AG04450 (cell line): ENCODE measurements around the gene HDHD5. TPM values are rescaled to one million over a fixed set of nuclear protein-coding genes. Genes with fewer than 3 reads are reported as not detected.

Source experiments
- CTCF ChIA-PET: fragments of 300-600, 350-600 bp; formaldehyde crosslinking; extraction: SDS; loops from one replicate; lab custom pipeline; 2022; ENCODE audit warnings: antibody characterized with exemption, inconsistent platforms; lab: Charles Lee
- POLR2A ChIA-PET: fragments of 350-600 bp; formaldehyde crosslinking; extraction: SDS; loops from one replicate; lab custom pipeline; 2021; ENCODE audit warnings: antibody characterized with exemption, inconsistent platforms; lab: Yijun Ruan, JAX
- DNase-seq: peaks from one replicate; pipeline ENCODE4 v3.0.0-alpha.2; 2011; ENCODE audit warnings: low read depth, low spot score
- H3K27ac ChIP-seq: one replicate; pipeline ENCODE4 v1.5.1; 2012; ENCODE audit warnings: low read depth, low read length, control low read depth
- H3K27me3 ChIP-seq: one replicate; pipeline ENCODE4 v1.6.0; 2012; ENCODE audit warnings: low read length; ENCODE audit not compliant: control insufficient read depth, insufficient read depth
- H3K4me3 ChIP-seq: 2 replicates; pipeline ENCODE4 v1.5.1; 2011; ENCODE audit warnings: mild to moderate bottlenecking, low read depth, low read length, control low read depth
- H3K9me3 ChIP-seq: 2 replicates; pipeline ENCODE4 v1.5.1; 2012; ENCODE audit warnings: low read length; ENCODE audit not compliant: control insufficient read depth, insufficient read depth
- CTCF ChIP-seq: IDR thresholded peaks from 2 replicates; pipeline ENCODE4 v1.5.1; 2011; ENCODE audit warnings: low read depth, low read length, control low read depth, inconsistent platforms
- polyA plus RNA-seq: library from polyadenylated mRNA; depleted of rRNA; stranded (reverse); fragments of >200 nt; gene quantifications from 2 replicates; pipeline ENCODE4 v1.2.3, GENCODE V29; 2011

HDHD5 gene
- polyA plus RNA-seq, 1 experiment = 14.4 TPM

GRCh38 chr22:17140826-17141766 is 18.0 kb downstream of the HDHD5 start:
- CTCF ChIA-PET = interaction anchor here (5.2 kb wide), 1 partner anchor 31 kb away, joined by 26 read pairs; no protein-coding TSS in a partner anchor
- TF ChIP-seq CTCF = no peak
- Histone ChIP-seq H3K27me3 (no peaks in the 10 kb centered on the region), H3K9me3 (no peaks in the 10 kb centered on the region; the same call in 1 of the 2 replicates), H3K27ac (no peak overlapping the region), H3K4me3 (no peak overlapping the region)
- POLR2A ChIA-PET = no interaction called here
- no peak for DNase-seq

DNA sequence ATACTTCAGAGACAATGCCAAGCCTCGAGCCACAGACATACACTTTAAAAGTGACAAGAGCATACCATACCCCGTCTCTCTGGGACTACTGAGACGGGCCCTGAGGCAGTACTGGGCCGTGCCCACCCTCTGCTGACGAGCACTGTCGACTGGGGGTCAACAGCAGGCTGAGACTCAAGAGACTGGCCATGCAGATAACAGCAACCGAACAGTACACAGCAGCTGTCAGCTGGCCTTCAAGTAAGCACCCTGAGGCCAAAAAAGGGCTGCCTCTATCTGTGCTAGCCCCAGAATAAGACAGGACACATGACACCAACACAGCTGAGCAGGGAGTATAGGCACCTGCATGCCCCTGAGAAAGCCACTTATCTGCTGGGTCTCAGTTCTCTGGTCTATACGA is 19.1 kb downstream of the HDHD5 start:
- POLR2A ChIA-PET = no interaction called here
- H3K9me3 ChIP-seq = no peaks in the 10 kb centered on the region; the same call in 1 of the 2 replicates
- DNase-seq = no peak
- H3K27ac ChIP-seq = no peak overlapping the region
- no peaks in the 10 kb centered on the region for H3K27me3 ChIP-seq
- CTCF ChIA-PET = interaction anchor here (1.6 kb wide), 1 partner anchor 32 kb away, joined by 4 read pairs; no protein-coding TSS in a partner anchor
- no peak for TF ChIP-seq CTCF
- no peak overlapping the region for H3K4me3 ChIP-seq

GRCh38 chr22:17138513-17138912 is 20.6 kb downstream of the HDHD5 start:
- POLR2A ChIA-PET = no interaction called here
- no peak for DNase-seq
- Histone ChIP-seq H3K4me3 (no peak overlapping the region), H3K27me3 (no peaks in the 10 kb centered on the region), H3K9me3 (no peaks in the 10 kb centered on the region; the same call in 1 of the 2 replicates), H3K27ac (no peak overlapping the region)
- no peak for TF ChIP-seq CTCF
- CTCF ChIA-PET = interaction anchor here (1.6 kb wide), 1 partner anchor 33 kb away, joined by 4 read pairs; no protein-coding TSS in a partner anchor

DNA sequence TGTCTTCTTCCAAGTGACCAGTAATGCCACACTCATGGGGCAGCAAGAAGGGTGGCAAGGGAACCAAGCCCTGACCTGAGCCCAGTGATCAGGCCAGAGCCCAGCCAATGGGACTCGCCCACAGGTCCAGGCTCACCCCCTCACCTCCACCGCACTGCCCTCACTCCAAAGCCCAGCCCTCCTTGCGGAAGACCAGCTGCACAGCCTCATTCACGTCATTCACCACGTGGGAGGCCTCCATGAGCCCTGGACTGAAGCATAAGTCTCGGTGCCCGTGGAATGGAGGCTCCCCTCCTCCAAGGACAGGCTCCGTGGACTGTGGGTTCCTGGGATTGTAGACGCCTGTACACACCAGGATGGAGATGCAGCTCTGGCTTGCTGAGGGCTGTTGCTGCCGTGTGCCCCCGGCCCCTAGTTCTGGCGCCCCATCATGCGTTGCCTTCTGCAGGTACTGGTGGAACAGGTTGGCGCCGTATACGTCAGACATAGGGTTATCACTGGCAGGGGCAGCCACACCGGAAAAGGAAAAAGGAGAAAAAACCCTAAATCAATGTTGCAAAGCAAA is 21.1 kb downstream of the HDHD5 start:
- TF ChIP-seq CTCF = no peak
- Histone ChIP-seq H3K27me3 (no peaks in the 10 kb centered on the region), H3K4me3 (no peak overlapping the region), H3K9me3 (no peaks in the 10 kb centered on the region; the same call in 1 of the 2 replicates), H3K27ac (no peak overlapping the region)
- POLR2A ChIA-PET = no interaction called here
- no peak for DNase-seq
- CTCF ChIA-PET = no interaction called here

DNA sequence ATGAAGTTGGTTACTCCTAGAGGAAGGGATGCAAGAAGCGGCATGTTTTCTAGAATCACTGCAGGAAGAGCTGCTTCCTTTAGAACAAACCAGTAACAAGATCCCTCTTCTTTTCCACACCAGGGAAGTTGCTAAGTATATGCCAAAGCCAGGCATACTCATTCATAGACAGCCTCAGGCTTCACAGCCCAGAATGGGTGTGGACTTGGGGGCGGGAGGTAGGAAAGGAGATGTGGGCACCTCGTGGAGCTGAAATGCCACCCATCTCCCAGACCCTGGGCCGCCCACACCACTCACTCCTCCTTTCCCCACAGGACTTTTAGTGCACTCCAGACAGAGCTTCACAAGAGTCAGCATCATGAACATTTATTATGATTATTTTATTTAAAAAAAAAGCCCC is 21.9 kb downstream of the HDHD5 start:
- Histone ChIP-seq H3K27me3 (no peaks in the 10 kb centered on the region), H3K4me3 (no peak overlapping the region), H3K9me3 (no peaks in the 10 kb centered on the region; the same call in 1 of the 2 replicates), H3K27ac (no peak overlapping the region)
- ChIA-PET CTCF (interaction anchor here (2.6 kb wide), 1 partner anchor 34 kb away, joined by 14 read pairs; no protein-coding TSS in a partner anchor), POLR2A (no interaction called here)
- TF ChIP-seq CTCF = no peak
- no peak for DNase-seq
